ENCODE data around the gene OXSR1. TPM values are rescaled to one million over a fixed set of nuclear protein-coding genes. Genes with fewer than 3 reads are reported as not detected.

The OXSR1 gene
- total RNA-seq, 4 donors from 2014 or later: 28.8 to 48.2 (median 37.6) TPM

GRCh38 chr3:38128303-38128655, 37.1 kb upstream of the OXSR1 start:
- intact Hi-C loops (cut with DNase I): no loop called here
- no peak overlapping the region for H3K4me3 ChIP-seq
- peaks cover 3 to 13% (median 5%) of the 10 kb centered on the region in 3 donors for H3K4me1 ChIP-seq
- no peak overlapping the region for H3K27ac ChIP-seq
- no peak for DNase-seq
- H3K27me3 ChIP-seq: no peaks in the 10 kb centered on the region
- H3K9me3 ChIP-seq: no peaks in the 10 kb centered on the region
- peaks cover 30 to 100% (median 56%) of the 10 kb centered on the region in 3 donors for H3K36me3 ChIP-seq
- 100% methylated on average over 1 of the region's 1 CpG; no CpG with 5 or more reads in 1 of the 2 donors for WGBS, 2 donors
- no peak for TF ChIP-seq CTCF (IDR thresholded peaks at IDR 0.05)
- TF ChIP-seq POLR2A (IDR thresholded peaks at IDR 0.05): no peak

- WGBS, 2 donors: 83 to 100% methylated on average over 2 to 5 of the region's 5 CpGs
- Histone ChIP-seq H3K4me3 (no peak overlapping the region), H3K9me3 (no peaks in the 10 kb centered on the region), H3K36me3 (peaks cover 30 to 100% (median 56%) of the 10 kb centered on the region in 3 donors), H3K4me1 (peaks cover 11 to 21% (median 12%) of the 10 kb centered on the region in 3 donors), H3K27me3 (no peaks in the 10 kb centered on the region), H3K27ac (no peak overlapping the region)
- no peak for DNase-seq
- TF ChIP-seq CTCF (IDR thresholded peaks at IDR 0.05) (no peak), POLR2A (IDR thresholded peaks at IDR 0.05) (no peak)
- intact Hi-C loops (cut with DNase I): no loop called here
Measured at GRCh38 chr3:38129058-38129457, 36.3 kb upstream of the OXSR1 start.

- Histone ChIP-seq H3K36me3 (peaks cover 28 to 97% (median 51%) of the 10 kb centered on the region in 3 donors), H3K4me1 (peaks cover 16 to 32% (median 26%) of the 10 kb centered on the region in 3 donors), H3K27me3 (no peaks in the 10 kb centered on the region), H3K9me3 (no peaks in the 10 kb centered on the region), H3K4me3 (no peak overlapping the region), H3K27ac (no peak overlapping the region)
- WGBS, 2 donors: 83 to 97% methylated on average over 3 of the region's 3 CpGs
- no peak for TF ChIP-seq CTCF (IDR thresholded peaks at IDR 0.05)
- no peak for TF ChIP-seq POLR2A (IDR thresholded peaks at IDR 0.05)
- no peak for DNase-seq
- intact Hi-C loops (cut with DNase I): loop anchor here (10.0 kb wide), 1 partner anchor 96 kb away; the partner anchor contains the start of gene DLEC1
Measured at GRCh38 chr3:38130631-38131065, 34.7 kb upstream of the OXSR1 start.

GRCh38 chr3:38131621-38132369, 33.5 kb upstream of the OXSR1 start:
- DNase-seq: no peak
- no peak overlapping the region for H3K27ac ChIP-seq
- H3K9me3 ChIP-seq: no peaks in the 10 kb centered on the region
- WGBS, 2 donors: 71 to 96% methylated on average over 1 to 4 of the region's 6 CpGs
- H3K4me1 ChIP-seq: peaks cover 22 to 40% (median 29%) of the 10 kb centered on the region in 3 donors
- H3K4me3 ChIP-seq: no peak overlapping the region
- TF ChIP-seq POLR2A (IDR thresholded peaks at IDR 0.05) (no peak), CTCF (IDR thresholded peaks at IDR 0.05) (peak in 2 of 6 experiments; percentile 15 to 42)
- intact Hi-C loops (cut with DNase I): loop anchor here (10.0 kb wide), 1 partner anchor 97 kb away; the partner anchor contains the start of gene DLEC1
- H3K27me3 ChIP-seq: no peaks in the 10 kb centered on the region
- peaks cover 18 to 86% (median 39%) of the 10 kb centered on the region in 3 donors for H3K36me3 ChIP-seq

GRCh38 chr3:38133209-38133556, 32.2 kb upstream of the OXSR1 start:
- peak overlapping the region in 2 of 4 donors; percentile 39 to 40 for H3K27ac ChIP-seq
- WGBS, 2 donors: 88 to 91% methylated on average over 3 of the region's 3 CpGs
- intact Hi-C loops (cut with DNase I): loop anchor here (10.0 kb wide), 1 partner anchor 98 kb away; the partner anchor contains the start of gene DLEC1
- H3K4me1 ChIP-seq: peaks cover 28 to 47% (median 36%) of the 10 kb centered on the region in 3 donors
- H3K36me3 ChIP-seq: peaks cover 13 to 72% (median 27%) of the 10 kb centered on the region in 3 donors
- no peak for DNase-seq
- TF ChIP-seq POLR2A (IDR thresholded peaks at IDR 0.05) (no peak), CTCF (IDR thresholded peaks at IDR 0.05) (no peak)
- no peak overlapping the region for H3K4me3 ChIP-seq
- no peaks in the 10 kb centered on the region for H3K27me3 ChIP-seq
- no peaks in the 10 kb centered on the region for H3K9me3 ChIP-seq

Measured in esophagus squamous epithelium (tissue), 5 donors.